Renal cortical epithelial cell (primary cell): ENCODE results near the gene ZNF785. TPM values are rescaled to one million over a fixed set of nuclear protein-coding genes. Genes with fewer than 3 reads are reported as not detected.
A peak's percentile ranks its signal among the peaks of the same experiment; 100 is the strongest.
"Not testable (repeated sequence)": the region's sequence is repeated elsewhere in the genome, so short reads cannot be mapped to it uniquely, and the experiment has no call there.

ENCODE experiments used
- DNase-seq: peaks from one replicate; pipeline ENCODE4 v3.0.0-alpha.2; 2011; ENCODE audit warnings: low read depth
- total RNA-seq: library from RNA; depleted of rRNA; stranded (reverse); fragments of >200 nt; gene quantifications from 2 replicates; pipeline ENCODE4 v1.2.3, GENCODE V29; 2014

ZNF785 gene
- total RNA-seq, 1 donor from 2014 or later: 9.1 TPM

DNA sequence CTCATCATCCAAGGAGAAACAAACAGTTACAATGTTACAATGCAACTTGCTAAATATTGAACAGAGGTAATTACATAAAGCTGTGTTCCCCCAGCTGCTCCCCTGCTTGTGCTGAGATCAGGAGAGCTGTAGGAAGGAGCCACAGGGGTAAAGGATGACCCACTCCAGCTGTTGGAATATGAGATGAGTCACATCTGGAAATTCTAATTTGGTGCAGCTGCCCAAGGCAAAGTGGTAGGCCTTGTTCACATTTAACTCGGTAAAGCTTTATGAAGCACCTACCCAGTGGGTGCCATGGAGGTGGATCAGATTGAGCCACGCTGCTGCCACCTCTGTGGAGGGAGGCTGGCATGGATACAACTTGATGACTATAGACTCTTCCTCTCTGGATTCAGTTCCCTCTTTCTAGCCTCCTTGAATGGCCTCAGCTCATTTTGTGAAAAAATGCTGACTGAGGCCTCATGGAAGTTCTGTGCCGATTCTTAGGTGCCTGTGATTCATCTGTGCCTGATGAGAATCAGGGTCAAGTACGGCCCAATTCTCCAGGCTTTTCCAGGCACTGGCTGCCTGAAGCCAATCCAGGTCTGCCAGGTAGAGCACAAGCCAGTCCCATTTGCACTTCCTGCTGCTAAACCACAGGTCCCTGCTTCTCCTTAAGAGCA is 17.2 kb upstream of the ZNF785 start:
- DNase-seq: peak; percentile 29

DNA sequence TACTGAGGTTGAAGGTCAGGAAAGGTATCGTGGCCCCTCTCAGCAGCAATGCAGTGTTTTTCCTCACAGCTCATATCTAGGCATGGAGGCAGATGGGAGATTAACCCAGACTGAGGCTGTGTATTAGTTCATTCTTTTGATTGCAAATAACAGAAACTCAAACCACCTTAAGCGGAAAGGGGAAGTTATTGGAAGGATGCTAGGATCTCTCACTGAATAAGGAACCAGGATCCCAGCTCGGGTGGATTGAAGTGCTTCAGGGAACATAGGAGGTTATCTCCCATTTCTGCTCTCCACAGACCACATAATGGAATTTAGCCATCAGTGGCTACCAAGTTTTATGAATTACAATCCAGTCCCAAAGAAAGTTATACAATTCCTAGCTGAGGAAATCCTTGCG is 16.5 kb upstream of the ZNF785 start:
- DNase-seq: no peak

DNA sequence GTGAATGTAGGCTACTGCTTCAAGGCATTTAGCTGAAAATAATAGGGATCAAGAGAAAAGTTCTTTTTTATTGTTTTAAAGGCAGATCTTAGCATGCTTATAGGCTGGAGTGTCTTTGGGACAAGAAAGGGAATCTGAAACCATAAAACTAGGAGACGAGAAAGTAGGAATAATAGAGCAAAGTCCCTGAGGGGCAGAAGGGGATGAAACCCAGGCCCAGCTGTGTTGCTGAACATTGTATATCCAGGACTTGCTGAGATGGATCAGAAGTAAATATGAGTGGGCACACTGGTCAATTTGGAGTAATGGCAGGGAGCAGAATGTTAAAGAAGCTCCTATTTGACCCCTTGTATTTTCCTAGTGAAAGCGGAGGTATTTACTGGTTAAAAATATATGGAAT is 15.4 kb upstream of the ZNF785 start:
- DNase-seq: no peak

GRCh38 chr16:30600215-30600614 is 14.7 kb upstream of the ZNF785 start:
- no peak for DNase-seq

GRCh38 chr16:30592871-30593270 is 7.4 kb upstream of the ZNF785 start:
- DNase-seq: no peak

DNA sequence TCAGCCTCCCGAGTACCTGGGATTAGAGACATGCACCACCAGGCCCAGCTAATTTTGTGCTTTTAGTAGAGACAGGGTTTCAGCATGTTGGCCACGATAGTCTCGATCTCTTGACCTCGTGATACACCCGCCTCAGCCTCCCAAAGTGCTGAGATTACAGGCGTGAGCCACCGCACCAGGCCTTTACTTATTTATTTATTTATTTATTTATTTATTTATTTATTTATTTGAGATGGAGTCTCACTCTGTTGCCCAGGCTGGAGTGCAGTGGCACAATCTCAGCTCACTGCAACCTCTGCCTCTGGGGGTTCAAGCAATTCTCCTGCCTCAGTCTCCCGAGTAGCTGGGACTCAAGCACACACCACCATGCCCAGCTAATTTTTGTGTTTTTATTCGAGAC is 5.4 kb upstream of the ZNF785 start:
- DNase-seq: not testable (repeated sequence)

DNA sequence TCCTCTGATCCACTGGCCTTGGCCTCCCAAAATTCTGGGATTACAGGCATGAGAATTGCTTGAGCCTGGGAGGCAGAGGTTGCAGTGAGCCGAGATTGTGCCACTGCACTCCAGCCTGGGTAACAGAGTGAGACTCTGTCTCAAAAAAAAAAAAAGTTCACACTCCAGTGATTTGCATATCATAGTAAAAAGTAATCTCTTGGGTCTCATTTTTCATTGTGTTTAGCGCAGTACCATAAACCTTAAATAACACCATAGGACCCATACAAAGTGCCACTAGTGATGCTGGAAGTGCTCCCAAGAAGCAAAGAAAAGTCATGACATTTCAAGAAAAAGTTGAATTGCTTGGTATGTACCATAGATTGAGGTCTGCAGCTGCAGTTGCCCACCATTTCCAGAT is 4.1 kb upstream of the ZNF785 start:
- DNase-seq: not testable (repeated sequence)

DNA sequence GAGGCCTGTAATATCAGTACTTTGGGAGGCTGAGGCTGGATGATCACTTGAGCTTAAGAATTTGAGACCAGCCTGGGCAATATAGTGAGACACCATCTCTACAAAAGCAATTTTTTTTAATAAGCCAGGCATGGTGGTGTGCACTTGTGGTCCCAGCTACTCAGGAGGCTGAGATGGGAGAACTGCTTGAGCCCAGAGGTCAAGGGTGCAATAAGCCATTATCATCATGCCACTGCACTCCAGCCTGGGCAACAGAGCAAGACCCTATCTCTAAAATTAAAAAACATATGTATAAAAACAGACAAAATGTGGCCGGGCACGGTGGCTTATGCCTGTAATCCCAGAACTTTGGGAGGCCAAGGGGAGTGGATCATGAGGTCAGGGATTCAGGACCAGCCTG is 3.2 kb upstream of the ZNF785 start:
- no peak for DNase-seq

GRCh38 chr16:30585022-30585399 is 486 bp downstream of the ZNF785 start:
- no peak for DNase-seq

DNA sequence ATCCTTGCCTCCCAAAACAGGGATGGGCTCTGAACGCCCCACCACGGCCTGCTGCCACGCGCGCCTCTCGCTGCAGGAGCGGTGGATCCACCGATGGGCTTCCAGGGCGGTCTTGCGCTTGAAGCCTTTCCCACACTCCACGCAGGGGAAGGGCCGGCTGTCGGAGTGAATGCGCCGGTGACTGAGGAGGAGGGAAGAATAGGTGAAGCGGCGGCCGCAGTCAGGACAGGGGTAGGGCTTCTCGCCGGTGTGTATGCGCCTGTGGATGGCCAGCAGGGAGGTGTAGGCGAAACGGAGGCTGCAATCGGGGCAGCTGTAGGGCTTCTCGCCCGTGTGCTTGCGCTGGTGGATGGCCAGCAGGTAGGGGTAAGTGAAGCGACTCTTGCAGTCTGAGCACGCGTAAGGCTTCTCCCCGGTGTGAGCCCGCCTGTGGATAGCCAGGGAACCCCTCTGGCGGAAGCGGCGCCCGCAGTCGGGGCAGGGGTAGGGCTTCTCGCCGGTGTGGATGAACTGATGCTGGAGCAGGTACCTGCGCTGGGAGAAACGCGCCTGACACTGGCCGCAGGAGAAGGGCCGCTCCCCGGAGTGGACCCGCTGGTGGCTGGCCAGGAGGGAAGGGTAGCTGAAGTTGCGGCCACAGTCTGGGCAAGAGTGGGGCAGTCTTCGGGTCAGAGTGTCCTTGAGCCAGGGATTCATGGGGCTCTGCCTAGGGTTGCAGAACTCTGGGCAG is 2.7 kb downstream of the ZNF785 start:
- DNase-seq: no peak

DNA sequence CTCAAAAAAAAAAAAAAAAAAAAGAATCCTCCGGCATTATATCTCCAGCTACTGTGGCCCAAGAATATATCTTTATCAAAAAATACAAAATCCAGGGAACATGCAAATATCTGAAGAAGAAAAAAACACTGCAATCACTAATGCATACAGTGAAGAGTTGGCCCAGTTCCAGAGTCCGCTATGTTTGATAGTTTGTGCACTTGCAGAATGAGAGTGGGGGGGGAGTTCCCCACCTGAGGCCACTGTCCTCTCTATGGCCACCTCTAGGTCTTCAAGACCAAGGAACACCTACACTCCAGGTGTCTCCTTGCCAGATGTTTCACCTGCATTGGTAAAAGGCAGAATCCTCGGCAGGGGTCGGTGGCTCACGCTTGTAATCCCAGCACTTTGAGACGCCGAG is 4.0 kb downstream of the ZNF785 start:
- no peak for DNase-seq

DNA sequence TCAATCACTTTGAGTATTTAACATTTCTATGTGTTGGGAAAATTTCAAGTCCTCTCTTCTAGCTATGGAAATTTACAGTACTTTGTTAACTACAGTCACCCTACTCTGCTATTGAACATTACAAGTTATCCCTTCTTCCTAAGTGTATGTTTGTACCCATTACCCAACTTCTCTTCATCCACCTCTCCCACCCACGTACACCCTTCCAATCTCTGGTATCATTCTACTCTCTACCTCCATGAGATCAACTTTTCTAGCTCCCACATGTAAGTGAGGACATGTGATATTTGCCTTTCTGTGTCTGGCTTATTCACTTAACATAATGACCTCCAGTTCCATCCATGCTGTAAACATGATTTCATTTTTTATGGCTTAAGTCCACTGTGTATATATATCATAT is 10.8 kb downstream of the ZNF785 start:
- no peak for DNase-seq

GRCh38 chr16:30571445-30572322 is 13.8 kb downstream of the ZNF785 start, which contains the start of gene ZNF688:
TSS of gene ZNF688 (minus strand) at chr16:30571714. CDS start at chr16:30571629, 85 bp downstream.
- DNase-seq: peak; percentile 98

GRCh38 chr16:30570636-30571444 is 14.7 kb downstream of the ZNF785 start:
- peak; percentile 30 for DNase-seq

DNA sequence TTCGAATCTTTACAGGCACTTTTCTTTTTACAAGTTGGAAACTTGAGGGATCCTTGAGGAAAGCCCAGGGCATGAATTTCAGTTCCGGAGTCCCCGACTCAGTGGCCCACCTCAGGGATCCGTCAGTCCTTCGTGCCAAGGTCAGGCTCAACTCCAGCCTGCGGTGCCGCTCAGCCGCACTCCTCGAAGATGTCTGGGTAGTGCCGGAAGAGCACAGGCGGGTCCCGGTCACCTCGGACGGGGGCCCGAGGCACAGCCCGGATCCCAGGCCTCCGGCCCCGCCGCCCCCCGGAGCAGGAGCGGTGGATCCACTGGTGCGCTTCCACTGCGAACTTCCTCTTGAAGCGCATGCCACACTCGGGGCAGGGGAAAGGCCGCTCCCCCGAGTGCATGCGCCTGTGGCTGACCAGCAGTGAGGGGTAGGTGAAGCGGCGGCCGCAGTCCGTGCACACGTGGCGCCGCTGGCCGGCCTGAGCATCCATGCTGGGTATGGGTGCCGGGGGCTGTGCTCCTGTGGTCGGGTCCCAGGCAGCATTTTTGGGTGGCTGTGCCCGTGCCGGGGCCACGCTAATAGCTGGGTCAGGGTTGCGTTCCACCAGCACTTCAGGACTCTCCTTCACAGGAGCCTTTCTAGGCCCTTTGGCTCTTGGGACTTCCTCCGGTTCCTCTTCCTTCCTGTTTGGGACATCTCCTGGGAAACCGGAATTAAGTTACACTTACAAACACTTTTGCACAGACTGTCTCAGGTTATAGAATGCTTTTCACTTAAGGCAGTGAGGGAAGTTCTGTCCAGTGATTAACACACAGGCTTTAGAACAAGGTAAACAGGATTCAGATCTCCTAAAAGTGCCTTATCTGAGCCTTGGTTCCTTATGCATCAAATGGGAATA is 15.5 kb downstream of the ZNF785 start:
- no peak for DNase-seq

DNA sequence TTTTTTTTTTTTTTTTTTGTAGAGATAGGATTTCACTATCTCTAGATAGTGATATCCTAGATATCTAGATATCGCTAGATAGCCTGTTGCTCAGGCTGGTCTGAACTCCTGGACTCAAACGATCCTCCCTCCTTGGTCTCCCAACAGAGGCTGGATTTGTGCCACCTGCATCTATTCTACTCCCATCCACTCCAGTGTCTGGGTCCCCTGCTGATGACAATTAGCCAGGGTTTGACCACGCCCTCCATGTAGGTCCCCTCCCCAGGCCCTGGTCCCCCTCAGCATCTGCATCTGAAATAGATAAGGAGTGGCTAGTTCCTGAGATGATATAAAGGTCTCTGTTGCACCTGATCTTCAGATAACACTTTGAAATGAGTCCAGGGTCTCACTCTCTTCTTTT is 16.2 kb downstream of the ZNF785 start:
- no peak for DNase-seq

- peak; percentile 82 for DNase-seq
These were observed 17.4 kb downstream of the ZNF785 start for GRCh38 chr16:30567991-30568638.

DNA sequence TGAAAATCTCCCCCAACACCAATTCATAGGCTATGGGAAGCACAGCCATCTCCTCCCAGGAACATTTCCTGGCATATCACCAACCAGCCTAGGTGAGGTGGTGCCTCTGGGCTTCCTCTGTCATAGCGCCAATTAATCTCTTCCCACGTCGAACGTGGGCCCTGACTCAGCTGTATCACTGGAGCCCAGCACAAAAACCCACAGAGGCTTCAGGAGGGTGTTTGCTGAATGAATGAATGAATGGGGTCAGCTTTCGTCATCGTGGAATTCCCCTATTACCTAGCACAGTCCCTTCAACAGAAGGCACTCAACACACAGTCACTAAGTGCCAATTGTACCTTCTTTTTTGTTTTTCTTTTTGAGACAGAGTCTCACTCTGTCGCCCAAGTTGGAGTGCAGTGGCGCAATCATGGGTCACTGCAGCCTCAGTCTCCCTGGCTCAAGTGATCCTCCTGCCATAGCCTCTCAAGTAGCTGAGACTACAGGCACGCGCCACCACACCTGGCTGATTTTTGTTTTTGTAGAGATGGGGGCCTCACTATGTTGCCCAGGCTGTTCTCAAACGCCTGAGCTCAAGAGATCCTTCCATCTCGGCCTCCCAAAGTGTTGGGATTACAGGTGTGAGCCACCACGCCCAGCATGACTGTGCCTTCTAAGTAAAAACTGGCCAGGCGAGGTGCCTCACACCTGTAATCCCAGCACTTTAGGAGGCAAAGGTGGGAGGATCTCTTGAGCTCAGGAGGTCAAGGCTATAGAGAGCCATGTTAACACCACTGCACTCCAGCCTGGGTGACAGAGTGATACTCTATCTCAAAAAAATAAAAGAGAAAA is 18.1 kb downstream of the ZNF785 start:
- DNase-seq: peak; percentile 69

GRCh38 chr16:30566531-30566930 is 19.0 kb downstream of the ZNF785 start:
- no peak for DNase-seq
